SK-N-SH (cell line): Measurements from ENCODE around the gene BAIAP2L2. TPM values are rescaled to one million over a fixed set of nuclear protein-coding genes. Genes with fewer than 3 reads are reported as not detected.
"Not testable (repeated sequence)": the region's sequence is repeated elsewhere in the genome, so short reads cannot be mapped to it uniquely, and the experiment has no call there.

ENCODE experiments used
- CTCF ChIA-PET: fragments of 300-600, 350-600 bp; formaldehyde crosslinking; extraction: SDS; loops from one replicate; lab custom pipeline; 2021; lab: Yijun Ruan, JAX
- POLR2A ChIA-PET: fragments of 350-600 bp; sonication (Branson Sonifier 250); formaldehyde crosslinking; extraction: SDS; loops from one replicate; lab custom pipeline; 2020; ENCODE audit warnings: antibody characterized with exemption, inconsistent platforms; lab: Yijun Ruan, JAX
- DNase-seq: peaks from one replicate; pipeline ENCODE4 v3.0.0; 2012
- H2AFZ ChIP-seq: fragments of 200-600 bp; sonication (generic); 2 replicates; pipeline ENCODE4 v1.8.1; 2016; ENCODE audit warnings: antibody characterized with exemption, mild to moderate bottlenecking, low read depth
- H3F3A ChIP-seq: fragments of 200-600 bp; sonication (generic); replicated peaks from 2 replicates; pipeline ENCODE3; 2016; ENCODE audit warnings: antibody characterized with exemption, mild to moderate bottlenecking; ENCODE audit not compliant: insufficient read depth
- H3K27ac ChIP-seq, 2 experiments: fragments of 200-500 bp in 1 of 2; fragments of 200-600 bp in 1 of 2; sonication (Bioruptor generic) in 1 of 2; sonication (generic), shearing (Covaris generic) in 1 of 2; 2 replicates each; pipeline versions ENCODE4 v1.5.1 to v1.6.1; 2014 to 2016; ENCODE audit warnings: low read depth in 2 of 2, inconsistent platforms in 1 of 2, low read length in 1 of 2, mild to moderate bottlenecking in 1 of 2, mixed read lengths in 1 of 2
- H3K27me3 ChIP-seq: fragments of 200-600 bp; sonication (generic), shearing (Covaris generic); 2 replicates; pipeline ENCODE4 v1.6.1; 2016; ENCODE audit warnings: mixed run types; ENCODE audit not compliant: insufficient read depth
- H3K36me3 ChIP-seq, 2 experiments: fragments of 200-500 bp in 1 of 2; fragments of 200-600 bp in 1 of 2; sonication (Bioruptor generic) in 1 of 2; sonication (generic) in 1 of 2; replicated peaks in 1 of 2; 2 replicates each; pipeline versions ENCODE3 to v1.5.1; 2014 to 2016; ENCODE audit warnings: low read length in 1 of 2, mild to moderate bottlenecking in 1 of 2; ENCODE audit not compliant: insufficient read depth in 2 of 2, control insufficient read depth in 1 of 2
- H3K4me1 ChIP-seq, 2 experiments: fragments of 200-500 bp in 1 of 2; fragments of 200-600 bp in 1 of 2; sonication (Bioruptor generic) in 1 of 2; sonication (generic), shearing (Covaris generic) in 1 of 2; 2 replicates each; pipeline versions ENCODE4 v1.5.1 to v1.6.1; 2014 to 2016; ENCODE audit warnings: low read depth in 1 of 2, low read length in 1 of 2, mixed run types in 1 of 2; ENCODE audit not compliant: insufficient read depth in 2 of 2, control insufficient read depth in 1 of 2
- H3K4me2 ChIP-seq: fragments of 200-600 bp; sonication (generic), shearing (Covaris generic); 2 replicates; pipeline ENCODE4 v1.6.1; 2017; ENCODE audit warnings: mixed run types
- H3K4me3 ChIP-seq, 2 experiments: fragments of 200-500 bp in 1 of 2; fragments of 200-600 bp in 1 of 2; sonication (Bioruptor generic) in 1 of 2; sonication (generic), shearing (Covaris generic) in 1 of 2; 2 replicates each; pipeline versions ENCODE4 v1.5.1 to v1.8.1; 2014 to 2016; ENCODE audit warnings: low read depth in 2 of 2, inconsistent platforms in 1 of 2, low read length in 1 of 2, mild to moderate bottlenecking in 1 of 2, mixed read lengths in 1 of 2, moderate library complexity in 1 of 2
- H3K79me2 ChIP-seq: fragments of 200-600 bp; sonication (generic); 2 replicates; pipeline ENCODE4 v1.8.1; 2017; ENCODE audit warnings: mild to moderate bottlenecking; ENCODE audit not compliant: insufficient read depth
- H3K9ac ChIP-seq: fragments of 200-600 bp; sonication (generic); 2 replicates; pipeline ENCODE4 v1.6.1; 2017; ENCODE audit warnings: mixed run types
- H3K9me2 ChIP-seq: fragments of 200-600 bp; sonication (generic); 2 replicates; pipeline ENCODE4 v1.6.1; 2017; ENCODE audit warnings: mixed run types
- H3K9me3 ChIP-seq: fragments of 200-600 bp; sonication (generic); 2 replicates; pipeline ENCODE4 v1.6.1; 2017; ENCODE audit warnings: mixed run types, mild to moderate bottlenecking, moderate library complexity
- H4K20me1 ChIP-seq: fragments of 200-600 bp; sonication (generic); 2 replicates; pipeline ENCODE4 v1.6.1; 2017; ENCODE audit warnings: mild to moderate bottlenecking, mixed run types; ENCODE audit not compliant: insufficient read depth
- CHD2 ChIP-seq: fragments of 150-350 bp; IDR thresholded peaks from 2 replicates; pipeline ENCODE4 v1.6.1; 2018; ENCODE audit warnings: low read length; ENCODE audit not compliant: partially characterized antibody
- CTCF ChIP-seq: fragments of 200-600 bp; sonication (generic); IDR thresholded peaks from 2 replicates; pipeline ENCODE4 v1.6.1; 2017; ENCODE audit warnings: antibody characterized with exemption, mild to moderate bottlenecking, moderate library complexity
- FOSL2 ChIP-seq: IDR thresholded peaks from 2 replicates; pipeline ENCODE4 v1.4.0; 2012; ENCODE audit warnings: low read depth, mild to moderate bottlenecking, moderate library complexity, borderline replicate concordance
- POLR2AphosphoS5 ChIP-seq: IDR thresholded peaks from 2 replicates; pipeline ENCODE4 v1.6.1; 2012; ENCODE audit warnings: low read depth, low read length
- ZBTB33 ChIP-seq: IDR thresholded peaks from 2 replicates; pipeline ENCODE4 v1.4.0; 2012; ENCODE audit warnings: low read depth, borderline replicate concordance
- WGBS: methylation state at CpG from one replicate; pipeline ENCODE4 v1.1.6; 2017; ENCODE audit warnings: low lambda C conversion rate; 5-methylcytosine and 5-hydroxymethylcytosine counted together
- polyA plus RNA-seq, 3 experiments: library from polyadenylated mRNA; depleted of rRNA; stranded (reverse); fragments of >200 nt; gene quantifications; 2 replicates each; pipeline ENCODE4 v1.2.3, GENCODE V29; 2012

Gene BAIAP2L2
- polyA plus RNA-seq, 1 of the 3 experiments (the other 2 are of a cell fraction), result 0.16 TPM

- TF ChIP-seq POLR2AphosphoS5, result no peak
- TF ChIP-seq CHD2, result no peak
- TF ChIP-seq ZBTB33, result no peak
- no peak for TF ChIP-seq CTCF
- TF ChIP-seq, all 33 proteins: peak for 0
Observed at GRCh38 chr22:38118182-38118581, 7.7 kb upstream of the BAIAP2L2 start (continued).

- H3K4me2 ChIP-seq, POLR2A ChIA-PET, H3K4me3 ChIP-seq, H3F3A ChIP-seq, H3K4me1 ChIP-seq, H3K27me3 ChIP-seq, H3K9me3 ChIP-seq, H3K79me2 ChIP-seq, H3K27ac ChIP-seq, H4K20me1 ChIP-seq, H3K9me2 ChIP-seq, DNase-seq, H3K9ac ChIP-seq, H3K36me3 ChIP-seq, CTCF ChIA-PET, H2AFZ ChIP-seq: not testable (repeated sequence)
- 96% methylated on average over 10 of the region's 10 CpGs for whole genome bisulfite sequencing
Observed at GRCh38 chr22:38117556-38117955, 7.1 kb upstream of the BAIAP2L2 start.

- Histone ChIP-seq H3K79me2 (no peaks in the 10 kb centered on the region), H3F3A (no peaks in the 10 kb centered on the region), H3K9ac (no peak overlapping the region), H3K4me2 (no peak overlapping the region), H2AFZ (no peak overlapping the region), H3K27me3 (no peaks in the 10 kb centered on the region), H3K4me1 (no peaks in the 10 kb centered on the region; a peak in 1 of 4 replicates), H3K27ac (no peak overlapping the region), H3K36me3 (no peaks in the 10 kb centered on the region), H3K9me3 (no peaks in the 10 kb centered on the region), H3K9me2 (no peaks in the 10 kb centered on the region), H4K20me1 (no peaks in the 10 kb centered on the region), H3K4me3 (no peak overlapping the region)
- no peak for DNase-seq
- 96% methylated on average over 5 of the region's 31 CpGs for WGBS
- ChIA-PET POLR2A (no interaction called here), CTCF (interaction anchor here (1.0 to 1.7 kb wide), 5 partner anchors 12 to 79 kb away, joined by 4 to 9 read pairs (median 5); no protein-coding TSS in a partner anchor)
- TF ChIP-seq FOSL2, result no peak
- no peak for TF ChIP-seq POLR2AphosphoS5
Observed at GRCh38 chr22:38115423-38116205, 5.1 kb upstream of the BAIAP2L2 start.
